HG03354 (cell line): ENCODE results near the gene RXRA.

ENCODE experiments used
- ATAC-seq: cut with Tn5 transposase; IDR thresholded peaks from one replicate; pipeline ENCODE4 v1.9.1; 2021; ENCODE audit warnings: mild to moderate bottlenecking; ENCODE audit not compliant: unreplicated experiment, poor library complexity, severe bottlenecking

RXRA gene

DNA sequence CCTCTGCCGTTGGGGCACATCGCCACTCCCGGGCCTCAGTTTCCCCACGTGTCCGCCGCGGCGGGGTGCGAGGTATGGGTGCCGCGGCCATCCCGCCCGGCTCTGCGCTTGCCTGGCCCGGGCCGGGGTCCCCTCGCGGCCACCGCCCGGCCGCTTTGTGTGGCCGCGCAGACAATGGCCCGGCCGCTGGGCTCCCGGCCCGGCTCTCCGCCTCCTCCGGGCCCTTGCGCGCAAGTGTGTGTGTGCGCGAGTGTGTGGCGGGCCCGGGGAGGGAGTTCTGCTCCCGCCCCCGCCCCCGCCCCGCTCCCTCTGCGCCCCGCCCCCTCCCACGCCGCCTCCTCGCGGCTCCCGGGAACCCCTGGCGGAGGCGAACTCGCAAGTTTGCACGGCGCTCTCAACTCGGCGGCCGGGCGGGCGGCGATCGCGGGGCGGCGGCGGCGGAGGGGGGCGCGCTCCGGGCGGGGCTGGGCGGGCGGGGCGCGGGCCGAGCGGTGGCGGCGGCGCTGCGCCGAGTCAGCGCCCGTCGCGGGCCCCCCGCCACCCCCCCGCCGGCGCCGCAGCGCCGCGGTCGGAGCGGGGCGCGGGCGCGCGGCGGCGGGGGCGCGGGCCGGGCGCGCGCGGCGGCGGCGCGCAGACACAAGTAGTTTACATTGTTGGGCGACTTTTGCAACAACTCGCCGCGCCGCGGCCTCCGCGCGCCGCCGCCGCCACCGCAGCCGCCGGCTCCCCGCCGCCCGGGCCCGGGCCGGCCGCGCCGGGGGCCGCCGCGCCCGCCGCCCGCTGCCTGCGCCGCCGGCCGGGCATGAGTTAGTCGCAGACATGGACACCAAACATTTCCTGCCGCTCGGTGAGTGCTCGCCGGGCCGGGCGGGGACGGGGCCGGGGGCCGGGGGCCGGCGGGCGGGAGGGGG lies at the start of gene RXRA:
TSS of gene RXRA (plus strand) at position 643 of the 911 bp plus-strand sequence. CDS start at position 820, 177 bp downstream.
- no peak for ATAC-seq

DNA sequence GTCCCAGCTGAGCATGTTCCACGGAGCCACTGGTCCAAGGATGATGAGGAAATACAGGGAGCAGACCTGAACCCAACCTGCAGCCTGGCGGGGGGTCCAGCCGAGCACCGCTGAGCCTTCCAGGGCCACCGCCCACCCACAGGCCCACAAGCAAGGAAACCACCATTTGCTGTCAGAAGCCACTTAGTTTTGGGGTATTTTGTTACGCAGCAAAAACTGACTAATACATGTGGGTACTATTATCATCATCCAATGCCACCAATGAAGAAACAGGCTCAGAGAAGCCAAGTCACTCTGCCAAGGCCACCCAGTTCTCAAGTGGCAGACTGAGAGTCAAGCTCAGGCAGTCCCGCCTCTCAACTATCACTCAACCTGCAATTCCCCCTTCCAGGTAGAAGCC lies 48.0 kb upstream of the RXRA start:
- ATAC-seq = no peak

DNA sequence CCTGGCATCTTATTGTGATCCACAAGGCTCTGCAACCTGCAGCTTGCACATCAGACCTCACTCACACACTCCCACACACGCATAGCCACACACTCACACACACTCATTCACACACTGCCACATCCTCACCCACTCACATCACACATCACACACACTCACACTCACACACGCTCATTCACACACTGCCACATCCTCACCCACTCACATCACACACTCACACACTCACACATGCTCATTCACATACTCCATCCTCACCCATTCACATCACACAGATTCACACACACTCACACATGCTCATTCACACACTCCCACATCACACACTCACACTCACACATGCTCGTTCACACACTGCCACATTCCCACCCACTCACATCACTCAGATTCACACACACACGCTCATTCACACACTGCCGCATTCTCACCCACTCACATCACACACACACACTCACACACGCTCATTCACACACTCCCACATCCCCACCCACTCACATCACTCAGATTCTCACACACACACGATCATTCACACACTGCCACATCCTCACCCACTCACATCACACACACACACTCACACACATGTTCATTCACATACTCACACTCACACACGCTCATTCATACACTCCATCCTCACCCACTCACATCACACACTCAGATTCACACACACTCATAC lies 47.1 kb upstream of the RXRA start:
- no peak for ATAC-seq

DNA sequence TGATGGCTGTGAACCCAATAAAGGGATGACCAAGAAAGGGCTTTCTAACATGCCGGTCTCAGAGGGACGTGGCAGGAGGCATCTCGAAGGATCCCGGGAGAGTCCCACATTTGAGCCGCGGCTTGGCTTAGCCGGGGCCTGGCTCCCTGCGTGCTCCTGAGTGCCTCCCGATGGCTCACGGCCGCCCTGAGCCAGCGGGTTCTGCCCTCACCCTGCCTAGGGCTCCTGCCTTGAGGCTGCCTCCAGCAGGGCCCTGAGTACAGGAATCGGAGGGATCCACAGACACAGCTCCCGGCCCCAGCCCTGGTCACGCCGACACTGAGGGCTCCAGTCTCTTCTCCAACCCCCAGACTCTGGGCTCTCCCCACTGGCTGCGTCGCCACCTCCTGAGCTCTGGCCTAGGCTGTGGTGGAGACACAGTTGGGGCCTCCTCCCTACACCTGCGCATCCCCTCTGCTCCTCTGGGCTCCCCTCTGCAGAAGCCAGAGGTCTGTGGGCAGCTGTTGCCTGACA lies 44.1 kb upstream of the RXRA start:
- ATAC-seq = no peak

DNA sequence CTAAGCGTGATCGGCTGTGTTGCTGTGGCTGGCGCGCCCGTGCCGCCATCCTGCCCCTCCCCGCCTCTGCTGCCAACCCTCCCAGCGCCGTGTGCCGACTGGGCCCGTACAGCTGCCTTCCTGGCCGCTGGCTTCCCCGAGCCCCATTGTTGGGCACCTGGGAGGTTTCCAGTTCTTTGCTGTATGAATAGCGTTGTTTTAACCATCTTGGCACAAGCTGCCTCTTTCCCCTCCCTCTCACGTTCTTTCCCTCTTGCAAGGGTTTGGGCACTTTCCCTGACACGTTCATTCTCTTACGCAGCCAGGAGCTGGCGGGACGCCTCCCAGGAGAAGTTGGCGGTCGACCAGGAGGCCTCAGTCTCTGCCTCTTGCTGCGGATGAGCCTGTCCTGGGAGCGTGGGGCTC lies 43.1 kb upstream of the RXRA start:
- no peak for ATAC-seq

DNA sequence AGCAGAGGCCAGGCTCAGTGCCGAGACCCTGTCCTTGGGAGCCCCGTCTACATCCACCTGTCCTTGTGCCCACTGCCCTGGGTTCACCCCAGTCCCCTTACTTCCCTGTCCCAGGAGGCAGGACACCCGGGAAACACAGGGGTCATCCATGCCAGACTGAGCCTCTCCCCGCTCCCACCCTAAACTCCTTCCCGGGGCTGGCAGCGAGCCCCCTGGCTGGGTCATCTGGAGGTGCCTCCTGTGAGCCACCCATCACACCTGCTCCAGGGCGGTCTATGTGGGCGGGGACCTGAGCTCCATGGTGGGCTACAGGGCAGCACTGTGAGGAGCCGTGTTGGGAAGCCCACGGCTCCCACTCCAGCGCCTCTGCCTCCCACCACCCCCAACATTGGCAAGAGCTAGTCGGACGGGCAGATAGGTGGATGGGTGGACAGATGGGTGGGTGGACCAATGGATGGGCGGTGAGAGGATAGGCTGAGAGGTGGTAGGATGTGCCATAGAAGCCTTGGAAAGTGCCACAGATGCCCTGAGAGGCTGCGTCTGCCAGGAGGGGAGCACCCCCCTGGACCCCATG lies 42.5 kb upstream of the RXRA start:
- no peak for ATAC-seq

DNA sequence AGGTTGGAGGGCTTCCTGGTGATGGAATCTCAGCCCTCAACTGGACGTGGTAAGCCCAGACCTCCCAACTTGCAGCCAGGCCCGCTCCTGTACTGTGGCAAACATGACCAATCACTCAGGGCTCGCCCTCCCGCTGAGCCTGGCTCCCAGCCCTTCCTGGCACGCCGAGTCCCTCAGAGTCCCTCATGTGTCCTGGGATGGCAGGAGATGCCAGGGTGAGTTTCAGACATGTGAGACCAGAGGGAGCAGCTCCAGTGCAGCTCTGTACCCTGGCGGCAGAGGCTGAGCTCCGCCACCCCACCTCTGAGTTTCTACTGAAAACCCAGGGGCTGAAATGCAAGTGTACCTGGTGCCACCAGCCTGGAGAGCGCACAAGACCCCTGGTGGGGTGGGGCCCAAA lies 42.0 kb upstream of the RXRA start:
- no peak for ATAC-seq

DNA sequence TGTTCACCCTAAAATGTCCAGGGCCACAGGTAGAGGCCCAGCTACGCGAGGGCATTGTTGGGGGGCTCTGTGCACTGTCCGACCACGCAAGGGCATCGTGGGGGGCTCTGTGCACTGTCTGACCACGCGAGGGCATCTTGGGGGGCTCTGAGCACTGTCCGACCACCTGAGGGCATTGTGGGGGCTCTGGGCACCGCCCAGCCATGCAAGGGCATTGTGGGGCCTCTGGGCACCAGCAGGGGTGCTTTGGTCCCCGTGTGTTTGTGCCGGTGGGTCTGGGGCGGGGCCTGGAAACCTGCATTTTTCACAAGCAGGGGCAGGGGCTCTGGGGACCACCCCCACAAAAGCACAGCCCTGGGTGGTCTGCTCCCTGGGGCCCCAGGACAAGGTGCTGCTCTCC lies 41.5 kb upstream of the RXRA start:
- no peak for ATAC-seq

DNA sequence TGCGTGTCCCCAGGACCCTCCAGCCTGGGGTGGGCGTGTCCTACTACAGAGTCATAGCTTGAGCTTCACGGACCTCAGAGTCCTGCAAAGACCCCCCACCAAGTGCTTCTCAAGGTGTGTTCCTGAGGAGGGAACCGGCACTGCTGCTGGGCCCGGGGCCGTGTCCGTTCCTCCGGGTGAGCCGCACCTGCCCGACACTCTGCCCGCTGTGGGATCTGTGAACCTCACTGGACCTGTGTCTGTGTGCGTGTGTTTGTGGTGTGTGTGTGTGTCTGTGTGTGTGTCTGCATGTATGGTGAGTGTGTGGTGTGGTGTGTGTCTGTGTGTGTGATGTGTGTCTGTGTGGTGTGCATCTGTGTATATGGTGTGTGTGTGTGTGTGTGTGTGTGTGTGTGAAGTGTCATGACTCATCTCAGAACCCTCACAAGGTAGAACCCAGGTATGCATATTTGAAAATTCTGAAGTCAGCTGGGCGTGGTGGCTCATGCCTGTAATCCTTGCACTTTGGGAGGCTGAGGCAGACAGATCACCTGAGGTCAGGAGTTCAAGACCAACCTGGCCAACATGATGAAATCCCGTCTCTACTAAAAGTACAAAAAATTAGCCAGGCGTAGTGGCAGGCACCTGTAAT lies 40.9 kb upstream of the RXRA start:
- no peak for ATAC-seq

DNA sequence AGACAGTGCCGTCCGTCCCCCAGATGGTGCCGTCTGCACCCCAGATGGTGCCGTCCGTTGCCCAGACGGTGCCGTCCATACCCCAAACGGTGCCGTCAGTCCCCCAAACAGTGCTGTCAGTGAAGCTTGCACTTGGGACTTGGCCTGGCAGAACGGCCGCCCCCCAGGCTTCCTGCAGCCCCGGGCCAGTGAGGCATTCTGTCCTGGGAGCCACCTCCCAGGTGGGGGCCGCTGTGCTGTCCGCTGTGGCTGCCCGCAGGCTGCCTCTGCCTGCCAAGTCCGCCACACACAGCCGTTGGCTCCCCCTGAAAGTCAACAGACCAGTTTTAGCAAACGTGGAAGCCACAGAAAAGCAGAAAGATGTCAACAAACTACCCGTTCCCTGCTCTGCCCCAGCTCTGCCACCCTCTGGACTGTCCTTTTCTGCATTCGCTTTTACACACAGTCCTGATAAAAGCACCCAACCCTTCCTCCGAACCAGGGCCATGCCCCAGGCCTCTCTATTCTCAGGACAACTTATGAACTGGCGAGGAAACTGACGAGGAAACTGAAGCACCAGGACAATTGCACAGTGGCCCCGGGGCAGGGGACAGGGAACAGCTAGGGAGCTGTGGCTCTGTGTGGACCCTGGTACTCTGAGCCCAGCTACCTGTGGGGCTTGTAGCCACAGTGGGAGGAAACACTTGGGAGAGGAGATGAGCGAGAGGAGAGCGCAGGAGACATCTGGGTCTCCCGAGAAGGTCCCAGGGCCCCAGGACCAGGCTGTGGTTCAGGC lies 39.6 kb upstream of the RXRA start:
- no peak for ATAC-seq

DNA sequence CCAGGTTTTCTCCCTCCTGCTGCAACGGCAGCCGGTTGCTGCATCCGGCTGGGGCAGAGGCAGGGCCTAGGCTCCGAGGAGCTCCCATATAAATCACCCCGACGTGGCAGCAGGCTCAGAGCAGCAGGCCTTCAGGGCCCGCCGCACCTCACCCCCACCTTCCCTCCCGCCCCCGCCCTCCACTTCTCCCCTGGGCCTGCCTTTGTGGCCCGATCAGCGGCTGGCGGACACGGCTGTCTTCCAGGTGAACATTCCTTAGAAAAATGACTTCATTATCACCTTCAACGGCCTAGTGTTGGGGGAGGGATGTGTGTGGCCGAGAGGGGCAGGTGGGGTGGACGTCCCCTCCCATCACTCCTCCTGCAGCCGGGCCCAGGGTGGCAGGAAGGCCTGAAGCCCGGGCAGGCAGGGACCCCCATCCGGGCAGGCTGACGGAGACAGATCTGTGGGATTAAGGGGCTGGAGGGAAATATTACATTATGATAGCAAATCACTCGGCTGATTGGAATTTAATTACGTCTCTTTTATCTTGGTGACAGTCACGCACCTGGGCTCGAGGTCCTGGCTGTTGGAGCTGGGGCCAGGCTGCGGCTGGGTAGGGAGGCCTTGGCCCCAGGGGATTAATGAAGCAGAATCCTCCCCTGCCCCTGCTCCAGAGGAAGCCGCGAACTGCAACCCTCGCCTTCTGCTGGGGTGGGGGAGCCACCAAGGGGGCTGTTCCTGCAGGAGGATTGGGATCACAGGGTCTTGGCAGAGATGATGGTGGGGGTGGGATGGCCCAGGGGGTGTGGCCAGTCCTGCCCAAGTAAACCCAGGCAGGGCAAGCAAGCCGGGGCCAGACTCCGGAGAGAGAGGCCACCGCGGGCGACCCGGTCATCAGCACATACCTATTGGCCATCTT lies 38.4 kb upstream of the RXRA start:
- ATAC-seq = no peak

DNA sequence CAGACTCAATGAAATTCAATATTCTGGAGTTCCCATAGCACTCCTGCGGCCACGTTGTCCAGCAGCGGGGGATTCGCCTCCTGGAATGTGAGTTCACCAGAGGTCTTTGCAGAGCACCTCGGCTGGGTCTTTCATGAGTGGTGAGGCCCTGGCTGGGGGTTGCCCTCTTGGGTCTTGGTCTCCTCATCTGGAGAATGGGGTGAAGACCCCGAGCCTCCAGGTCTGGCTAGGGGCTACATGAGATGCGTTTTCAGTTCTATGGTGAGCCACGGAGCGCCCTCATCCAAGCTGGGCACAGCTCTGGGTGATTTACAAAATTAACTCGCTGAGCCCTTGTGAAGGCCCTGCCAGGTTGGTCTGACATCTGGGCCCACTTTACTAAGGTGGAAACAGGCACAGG lies 37.5 kb upstream of the RXRA start:
- no peak for ATAC-seq

DNA sequence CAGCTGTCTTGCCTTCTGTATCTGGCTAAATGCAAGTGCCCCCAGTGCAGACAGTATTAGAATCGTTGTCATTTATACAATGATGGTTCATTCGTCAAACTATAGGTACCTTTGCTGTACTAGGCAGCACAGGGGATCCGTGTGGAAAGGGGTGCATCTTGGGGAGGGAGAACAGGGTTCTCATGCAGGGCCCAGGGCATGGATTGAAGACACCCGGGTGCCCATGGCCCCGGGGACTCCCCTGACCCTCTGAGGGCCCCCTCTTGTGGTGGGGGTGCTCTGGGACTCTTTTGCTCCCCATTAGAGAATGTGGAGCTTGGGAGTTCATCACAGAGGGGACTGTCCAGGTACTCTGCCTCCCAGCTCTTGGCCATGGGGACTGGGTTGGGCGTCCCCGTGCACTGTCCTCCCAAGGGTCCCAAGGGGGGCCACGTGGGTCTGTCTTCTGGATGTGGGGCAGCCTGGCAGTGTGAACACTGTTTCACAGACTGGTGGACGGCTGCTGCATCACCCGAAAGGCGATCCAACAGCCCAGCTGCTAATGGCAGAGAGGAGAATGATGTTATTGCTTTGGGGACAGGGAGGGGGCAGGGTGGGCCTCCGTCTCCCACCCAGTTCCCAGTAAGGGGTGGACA lies 36.9 kb upstream of the RXRA start:
- ATAC-seq = no peak

DNA sequence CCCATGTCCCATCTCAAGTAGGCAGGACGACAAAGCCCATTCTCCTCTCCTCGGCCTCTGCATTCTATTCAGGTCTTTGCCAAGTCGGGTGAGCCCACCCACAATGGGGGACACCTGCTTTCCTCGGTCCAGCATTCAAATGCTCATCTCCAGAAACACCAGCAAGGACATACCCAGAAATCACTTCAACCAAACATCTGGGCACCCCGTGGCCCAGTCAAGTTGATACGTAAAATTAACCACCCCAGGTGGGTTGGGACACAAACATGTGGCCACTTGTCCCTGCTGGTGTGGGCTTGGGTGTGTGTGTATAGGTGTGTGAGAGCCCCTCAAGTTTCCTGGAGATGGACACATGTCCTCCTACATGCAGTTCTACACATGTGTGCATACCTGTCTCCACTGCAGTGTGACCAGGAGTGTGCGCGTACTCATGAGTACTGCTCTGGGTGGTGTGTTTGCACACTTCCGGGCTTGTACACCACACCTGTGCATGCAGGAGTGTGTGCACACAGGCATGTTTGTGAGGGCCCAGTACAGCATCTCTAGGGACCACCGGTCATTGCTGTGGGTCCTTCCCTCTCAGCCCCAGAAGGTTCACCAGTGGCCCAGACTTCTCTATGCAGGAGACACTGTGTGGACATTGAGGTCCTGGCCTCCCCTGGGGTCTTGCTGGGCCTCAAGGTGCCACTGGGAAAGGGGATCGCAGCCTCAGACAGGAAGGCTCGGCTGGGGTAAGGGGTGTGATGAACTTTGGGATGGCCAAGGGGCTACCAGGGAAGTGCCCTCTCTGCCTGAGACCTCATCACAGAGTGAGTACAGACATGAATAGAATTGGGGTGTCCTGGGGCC lies 35.4 kb upstream of the RXRA start:
- no peak for ATAC-seq

DNA sequence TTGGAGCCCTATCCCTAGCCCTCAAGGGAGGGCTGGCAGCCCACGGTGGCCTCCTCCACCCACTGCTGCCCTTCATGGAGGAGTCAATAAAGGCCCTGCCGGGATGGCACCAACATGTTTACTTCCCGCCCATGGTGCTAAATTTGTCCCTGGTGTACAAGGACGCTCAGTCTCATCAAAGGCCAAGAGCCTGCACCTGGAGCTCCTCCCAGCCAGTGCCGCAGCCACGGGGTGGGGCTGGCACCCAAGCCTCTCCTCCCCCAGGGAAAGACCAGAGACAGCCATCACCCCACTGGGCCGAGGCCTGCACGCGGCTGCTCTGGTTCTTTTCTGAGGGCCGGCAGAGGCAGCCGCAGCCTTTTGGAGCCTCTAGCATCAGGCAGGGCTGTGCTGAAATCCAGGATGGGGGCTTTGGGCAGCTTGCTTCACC lies 34.8 kb upstream of the RXRA start:
- ATAC-seq = no peak

DNA sequence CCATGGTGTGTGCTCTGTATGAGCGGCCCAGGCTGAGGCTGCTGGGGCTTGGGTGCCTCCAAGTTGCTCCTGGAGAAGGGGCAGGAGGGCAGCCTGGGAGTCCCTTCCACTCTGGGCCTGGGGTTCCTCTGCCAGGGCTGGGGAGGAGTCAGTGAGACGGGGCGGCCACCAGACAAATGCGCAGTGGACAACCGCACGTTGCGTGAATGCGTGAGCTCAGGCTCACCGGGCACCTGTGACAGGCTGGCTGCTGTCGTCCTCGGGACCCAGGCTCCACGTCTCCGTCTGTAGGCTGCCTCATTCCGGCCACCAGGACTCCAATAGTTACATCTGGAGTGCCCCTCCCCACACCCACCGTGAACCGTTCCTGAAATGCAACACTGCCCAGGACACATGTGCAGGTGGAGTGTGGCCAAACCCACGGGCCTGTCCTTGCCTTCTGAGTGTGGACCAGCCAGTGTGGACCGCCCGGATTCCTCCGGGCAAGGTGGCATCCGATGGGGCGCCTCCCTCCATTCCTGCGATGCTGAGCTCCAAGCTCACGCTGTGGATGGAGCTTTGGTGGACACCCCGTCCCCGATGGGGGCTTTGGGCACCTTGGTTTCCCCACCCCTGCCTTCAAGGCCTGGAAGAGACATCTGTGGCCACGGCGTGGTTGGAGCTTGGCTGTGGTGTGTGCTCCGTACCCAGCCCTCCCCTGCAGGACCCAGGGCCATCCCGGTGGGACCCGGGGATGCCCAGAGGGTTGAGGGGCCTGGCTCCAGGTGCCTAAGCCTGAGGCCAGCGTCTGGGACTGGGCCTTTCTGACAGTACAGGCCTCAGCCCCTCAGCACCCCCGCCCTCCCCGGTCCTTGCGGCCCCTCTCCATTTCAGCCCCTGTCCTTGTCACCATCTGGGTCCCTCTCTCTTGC lies 34.0 kb upstream of the RXRA start:
- no peak for ATAC-seq
